Sciatic nerve (tissue), 2 donors: ENCODE data around the gene SPARC. TPM values are rescaled to one million over a fixed set of nuclear protein-coding genes. Genes with fewer than 3 reads are reported as not detected.

Experiments used
- ATAC-seq: fragments of 200-7000 bp; cut with Tn5 transposase; one replicate; pipeline ENCODE4 v1.9.1; 2020; ENCODE audit warnings: mild to moderate bottlenecking, moderate library complexity
- DNase-seq: peaks from one replicate; pipeline ENCODE4 v3.0.0-alpha.2; 2020; ENCODE audit warnings: low spot score
- intact Hi-C: fragments of 100-400 bp; cut with DNase I; formaldehyde crosslinking; loops from one replicate; pipeline ENCODE4 v1.14.2; 2022
- total RNA-seq: library from RNA; stranded (reverse); fragmentation: NEBNext Ultra II Directional; extraction: Animal tissue kit (Norgen Biotek cat#: 25700); gene quantifications from one replicate; pipeline ENCODE4 v1.2.1, GENCODE V29; 2021
- donor health status: DM: no; HTN: no; CAD: no.
- donor health status: DM: no; HTN: no; CAD: no.

SPARC gene
- total RNA-seq, 1 donor from 2014 or later, result 3,484 TPM

DNA sequence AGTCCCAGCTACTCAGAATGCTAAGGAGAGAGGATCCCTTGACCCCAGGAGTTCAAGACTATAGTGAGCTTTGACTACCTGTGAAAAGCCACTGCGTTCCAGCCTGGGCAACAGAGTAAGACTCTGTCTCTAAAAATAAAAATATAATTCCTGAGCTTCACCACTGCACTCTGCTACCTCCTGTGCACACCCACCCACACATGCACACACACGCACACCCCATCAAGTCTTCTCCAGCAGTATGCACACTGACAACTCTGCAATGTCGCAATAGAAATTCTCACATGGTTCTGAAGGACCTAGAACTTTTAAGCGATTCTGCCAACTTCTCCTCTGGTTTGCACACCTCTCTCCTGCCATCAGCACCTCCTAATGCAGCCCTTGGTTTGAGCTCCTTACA lies 48.1 kb downstream of the SPARC start:
- no peak for DNase-seq
- no peak for ATAC-seq
- intact Hi-C loops, result no loop called here

DNA sequence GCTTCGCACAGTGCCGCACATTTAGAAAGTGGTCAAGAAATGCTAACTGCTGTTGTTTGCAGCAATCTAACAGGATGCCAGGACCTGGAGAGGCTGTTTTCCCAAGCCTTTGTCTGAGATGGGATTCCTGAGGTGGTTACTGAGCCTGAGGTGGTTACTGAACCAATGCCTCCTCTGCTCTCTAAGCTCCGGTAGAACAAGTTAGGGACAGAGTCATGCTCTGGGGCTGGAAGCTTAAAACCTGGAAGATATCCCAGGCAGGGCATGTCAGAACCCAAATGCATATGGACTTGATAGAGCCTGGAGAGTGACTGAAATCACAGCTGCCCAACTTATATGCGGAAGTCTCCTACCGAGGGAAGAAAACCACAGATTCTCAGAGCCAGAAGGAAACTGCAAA lies 49.0 kb downstream of the SPARC start:
- no peak for DNase-seq
- intact Hi-C loops, result no loop called here
- ATAC-seq, result no peak

DNA sequence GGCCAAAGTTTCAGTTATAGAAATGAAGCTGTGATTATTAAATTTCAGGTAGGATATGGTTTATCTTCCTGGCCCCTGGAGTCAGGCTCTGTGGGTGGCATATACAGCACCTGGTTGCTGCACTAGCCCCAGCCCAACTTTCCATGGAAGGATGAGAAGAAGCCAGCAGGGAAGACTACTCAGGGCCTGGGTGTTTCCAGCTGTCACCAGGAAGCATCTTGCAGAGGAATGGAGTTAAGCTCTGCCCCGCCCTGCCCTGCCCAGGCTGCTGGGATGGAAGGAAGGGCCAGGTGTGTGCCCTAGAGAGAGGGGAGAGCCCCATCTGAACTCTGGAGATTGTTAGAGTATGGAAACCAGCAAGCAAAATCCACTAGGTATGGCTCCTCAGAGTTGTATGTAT lies 52.8 kb downstream of the SPARC start:
- DNase-seq (no peak), ATAC-seq (no peak)
- intact Hi-C loops, result no loop called here

DNA sequence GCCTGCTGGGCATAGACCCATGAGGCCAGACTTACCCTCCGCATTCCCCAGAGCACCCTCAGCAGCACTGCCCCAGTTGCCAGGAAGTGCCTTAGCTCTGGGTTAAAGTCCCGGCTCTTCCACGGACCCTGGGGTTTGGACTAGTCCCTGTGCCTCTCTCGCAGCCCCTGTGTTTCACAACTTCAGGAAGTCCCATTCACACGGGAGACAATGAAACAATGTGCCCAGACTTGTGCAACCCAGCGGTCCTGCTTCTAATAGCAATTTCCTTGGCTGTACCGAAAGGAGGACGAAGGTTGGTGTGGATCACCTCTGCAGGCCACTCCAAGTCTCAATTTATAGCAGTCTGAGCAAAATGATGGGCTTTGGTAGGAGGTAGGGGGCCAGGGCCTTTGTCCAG lies 53.8 kb downstream of the SPARC start:
- intact Hi-C loops, result no loop called here
- DNase-seq (no peak), ATAC-seq (no peak)

DNA sequence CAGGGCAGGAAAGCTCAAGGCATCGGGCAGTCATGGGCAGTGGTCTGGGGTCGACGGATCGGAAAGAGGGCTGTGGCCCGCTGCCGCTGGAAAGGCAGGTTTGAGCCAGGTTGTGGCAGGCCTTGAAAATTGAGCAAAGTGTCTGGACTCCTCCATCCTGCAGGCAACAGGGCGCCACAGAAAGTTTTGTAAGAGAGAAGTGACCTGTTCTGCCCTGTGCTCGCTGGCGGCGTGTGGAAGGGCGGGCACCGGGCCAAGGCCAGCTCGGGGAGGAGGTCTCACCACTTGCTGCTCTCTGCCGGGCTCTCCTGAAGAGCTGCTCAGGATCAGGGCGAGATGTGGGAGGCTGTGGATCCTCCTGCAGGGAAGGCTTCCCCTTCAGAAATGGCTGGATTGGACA lies 54.2 kb downstream of the SPARC start:
- intact Hi-C loops, result no loop called here
- DNase-seq (no peak), ATAC-seq (peak; percentile 31)

DNA sequence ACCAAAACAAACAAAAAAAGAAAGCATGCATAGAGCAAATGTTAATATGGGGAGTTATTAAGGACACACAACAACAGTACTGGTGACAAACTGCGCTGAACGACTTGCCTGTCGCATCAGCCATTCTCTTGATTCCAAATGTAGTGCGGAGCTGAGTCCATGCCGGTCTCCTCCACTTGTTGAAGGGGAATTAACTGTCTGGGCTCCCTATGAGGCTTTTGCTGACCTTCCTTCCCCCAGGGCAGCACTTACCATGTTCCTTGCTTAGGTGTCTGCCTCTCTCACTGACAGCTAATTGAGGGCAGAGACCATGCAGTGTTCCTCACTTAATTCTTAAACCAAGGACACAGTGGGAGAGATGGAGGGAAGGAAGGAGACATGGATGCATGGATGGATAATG lies 54.8 kb downstream of the SPARC start:
- intact Hi-C loops, result no loop called here
- DNase-seq, result no peak
- no peak for ATAC-seq

DNA sequence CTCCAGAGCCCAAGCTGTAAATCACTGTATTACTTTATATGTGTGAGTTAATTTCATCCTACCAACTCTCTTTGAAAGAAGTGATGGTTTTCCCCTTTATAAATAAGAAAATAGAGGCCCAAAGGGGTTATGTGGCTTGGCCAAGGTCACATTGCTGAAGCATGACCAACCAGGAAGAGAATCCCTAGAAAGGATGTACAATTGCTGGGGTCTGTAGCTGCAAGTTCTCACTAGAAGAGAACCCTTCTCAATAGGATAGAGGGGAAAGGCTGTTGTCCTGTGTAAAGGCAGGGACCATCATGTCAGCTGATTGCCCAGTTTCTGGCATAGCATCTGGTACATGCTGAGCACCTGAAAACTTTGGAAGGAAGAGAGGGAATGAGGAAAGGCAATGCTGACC lies 56.6 kb downstream of the SPARC start:
- intact Hi-C loops, result no loop called here
- no peak for DNase-seq
- no peak for ATAC-seq

DNA sequence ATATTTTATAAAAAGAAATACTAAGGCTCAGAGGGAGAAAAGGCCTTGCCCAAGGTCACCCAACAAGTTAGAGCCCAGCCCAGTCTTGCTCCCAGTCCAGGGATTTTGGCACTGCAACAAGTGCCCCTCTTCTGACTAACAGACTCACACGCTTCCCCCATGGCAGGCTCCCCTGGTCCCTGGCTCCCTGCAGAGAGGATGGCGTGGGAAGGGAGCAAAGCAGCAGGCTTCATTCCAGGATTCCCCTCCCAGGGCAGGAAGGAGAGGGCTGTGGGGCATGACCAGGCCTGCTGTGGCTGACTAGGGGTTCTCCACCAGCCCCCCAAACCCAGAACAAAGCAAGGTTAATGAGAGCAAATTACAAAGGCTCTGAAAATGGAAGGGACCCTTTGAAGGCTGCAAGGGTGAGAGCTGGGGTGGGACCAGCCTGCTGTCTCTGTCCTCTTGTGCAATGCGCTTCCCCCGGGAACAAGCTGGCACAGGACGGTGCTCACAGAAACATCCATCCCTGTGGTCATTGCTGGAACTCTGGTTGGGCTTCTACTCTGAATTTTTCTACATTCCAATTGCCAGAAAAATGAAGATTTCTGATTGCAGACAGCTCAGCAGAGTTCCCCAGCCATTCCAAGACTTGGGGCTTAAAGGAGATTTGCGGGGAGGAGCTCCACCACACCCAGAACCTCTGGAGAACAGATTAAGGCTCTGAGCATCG lies 58.4 kb downstream of the SPARC start:
- ATAC-seq (peak; percentile 84), DNase-seq (no peak)

DNA sequence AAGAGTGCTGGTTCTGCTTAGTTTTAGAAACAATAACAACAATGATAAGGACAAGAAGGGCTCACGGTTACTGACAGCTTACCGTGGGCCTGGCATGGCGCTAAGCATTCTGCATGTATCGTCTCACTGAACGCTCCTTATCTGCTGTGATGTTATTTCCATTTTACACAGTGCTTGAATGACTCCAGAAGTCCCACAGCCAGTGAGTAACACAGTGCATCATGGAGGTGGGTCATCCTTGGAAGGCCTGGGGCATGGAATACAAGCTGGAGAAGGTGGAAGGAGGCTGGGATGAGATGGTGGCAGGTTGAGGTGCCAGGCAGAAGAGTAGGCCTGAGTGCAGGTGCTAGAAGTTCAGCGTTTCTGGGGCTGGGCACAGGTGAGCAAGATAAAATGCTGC lies 59.1 kb downstream of the SPARC start:
- ATAC-seq (no peak), DNase-seq (no peak)
- intact Hi-C loops, result no loop called here

More for the DNA sequence above, 58.4 kb downstream of the SPARC start:
- intact Hi-C loops, result no loop called here

DNA sequence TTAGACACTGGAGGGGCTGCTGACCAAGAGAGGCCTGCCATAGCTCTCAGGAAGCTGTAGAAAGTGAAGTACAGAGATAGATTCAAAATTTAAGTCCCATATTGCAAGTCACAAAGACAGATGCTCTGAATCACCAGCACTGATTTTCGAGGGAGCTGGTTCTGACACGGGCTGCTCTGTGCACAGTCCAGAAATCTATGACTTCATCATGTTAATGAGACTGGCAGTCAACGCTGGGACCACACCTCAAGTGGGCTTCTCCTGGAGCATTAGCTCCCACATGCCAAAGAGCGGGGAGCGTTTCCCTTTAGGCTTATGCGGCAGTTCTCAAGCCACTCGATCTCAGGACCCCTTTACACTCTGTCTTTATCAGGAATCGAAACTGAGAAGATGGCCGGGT lies 61.4 kb downstream of the SPARC start:
- DNase-seq (no peak), ATAC-seq (no peak)
- intact Hi-C loops, result no loop called here

DNA sequence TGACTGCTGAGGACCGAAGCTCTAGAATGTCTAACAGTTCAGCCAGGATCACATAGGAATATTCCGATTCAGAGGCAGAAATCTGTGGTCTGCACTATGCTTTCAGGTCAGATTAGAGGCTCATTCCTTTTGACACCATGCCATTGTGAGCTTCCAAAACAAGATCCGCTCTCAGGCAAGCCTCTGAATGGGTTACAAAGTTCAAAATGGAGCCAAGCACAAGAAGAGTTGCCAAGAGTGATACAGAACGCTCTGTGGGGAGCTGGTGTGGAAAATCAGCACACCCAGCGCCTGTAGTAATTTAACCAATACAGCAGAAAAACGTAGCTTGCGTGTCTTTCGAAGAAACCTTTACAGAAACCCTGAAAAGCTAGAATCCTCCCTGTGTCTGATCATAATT lies 62.2 kb downstream of the SPARC start:
- intact Hi-C loops, result no loop called here

DNA sequence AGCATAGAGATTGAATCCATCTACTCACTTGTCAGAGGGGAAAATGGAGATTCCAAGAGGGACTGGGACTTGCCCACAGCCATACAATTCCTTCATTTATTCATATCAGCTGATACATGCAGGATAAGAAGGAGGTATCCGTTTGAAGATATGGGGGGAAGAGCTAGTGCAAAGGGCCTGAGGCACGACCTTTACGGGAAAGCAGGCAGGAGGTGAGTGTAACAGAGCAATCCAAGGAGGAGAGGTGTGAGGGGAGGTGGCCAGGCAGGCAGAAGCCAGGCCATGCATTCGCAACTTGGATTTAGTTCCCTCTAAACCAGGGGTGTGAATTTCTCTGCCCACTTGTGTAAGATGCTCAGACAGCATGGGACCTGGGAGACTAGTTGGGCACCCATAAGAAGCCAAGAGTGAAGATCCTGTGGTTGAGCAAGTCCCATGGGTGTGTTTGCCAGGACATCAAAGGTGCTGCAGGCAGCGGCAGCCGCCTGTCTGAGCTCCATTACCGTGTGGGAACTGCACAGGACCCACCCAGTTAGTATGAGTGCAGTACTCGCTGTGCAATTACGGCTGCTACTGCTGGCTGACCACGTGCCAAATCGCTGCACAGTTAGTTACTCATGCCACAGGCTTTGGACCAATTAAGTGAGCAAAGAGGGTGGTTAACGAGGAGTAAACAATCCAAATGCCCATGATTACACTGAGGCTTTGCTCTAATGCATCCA lies 64.2 kb downstream of the SPARC start:
- ATAC-seq (no peak), DNase-seq (no peak)
- intact Hi-C loops, result no loop called here

More for the DNA sequence above, 62.2 kb downstream of the SPARC start:
- ATAC-seq (peak; percentile 79), DNase-seq (no peak)

DNA sequence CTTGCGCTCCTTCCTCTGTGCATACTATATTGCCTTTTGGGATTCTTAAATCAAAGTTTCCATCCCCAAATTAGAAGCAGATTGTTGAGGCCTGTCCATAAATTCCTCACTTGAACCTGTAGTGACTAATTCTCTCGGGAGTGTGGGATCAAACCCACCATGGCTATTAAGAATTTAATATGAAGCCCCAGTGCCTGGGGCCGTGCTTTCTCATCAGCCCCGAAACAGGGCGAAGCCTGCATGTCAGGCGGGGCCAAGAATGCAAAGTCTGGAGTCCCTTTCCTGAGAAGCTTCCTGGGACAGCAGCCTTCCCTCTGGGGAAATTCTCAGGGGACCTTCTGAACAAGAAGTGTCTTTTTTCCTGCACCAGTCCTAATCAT lies 66.3 kb downstream of the SPARC start:
- ATAC-seq (no peak), DNase-seq (no peak)
- intact Hi-C loops, result no loop called here

DNA sequence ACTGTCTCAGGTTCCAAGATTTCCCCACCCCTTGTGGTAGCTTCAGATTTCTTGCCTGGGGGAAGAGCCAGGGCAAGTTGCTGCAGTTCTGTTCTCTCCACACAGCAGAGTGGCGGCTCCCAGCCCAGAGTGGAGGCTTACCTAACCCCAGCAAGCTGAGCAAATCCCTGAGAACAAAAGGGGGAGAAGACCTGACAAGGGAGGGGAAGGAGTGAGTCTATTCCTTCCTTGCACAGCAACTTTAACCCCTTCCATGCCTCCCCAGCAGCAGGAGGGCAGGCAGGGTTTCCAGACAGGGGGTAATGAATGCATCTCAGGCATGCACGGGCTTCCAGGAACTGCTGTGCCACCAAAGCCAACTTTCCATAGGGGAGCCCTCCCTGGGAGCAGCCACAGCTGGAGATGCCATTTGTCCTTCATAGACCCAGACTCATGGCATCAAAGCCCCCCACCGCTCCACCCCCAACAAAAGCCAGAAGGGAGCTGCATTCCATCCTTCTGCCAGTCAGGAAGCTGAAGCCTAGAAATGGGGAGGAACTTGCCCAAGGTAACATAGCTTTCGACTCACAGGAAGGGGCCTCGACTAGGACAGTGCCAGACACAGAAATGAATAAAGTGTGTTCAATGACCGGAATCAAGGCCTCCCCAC lies 66.8 kb downstream of the SPARC start:
- intact Hi-C loops, result no loop called here
- no peak for ATAC-seq
- no peak for DNase-seq

DNA sequence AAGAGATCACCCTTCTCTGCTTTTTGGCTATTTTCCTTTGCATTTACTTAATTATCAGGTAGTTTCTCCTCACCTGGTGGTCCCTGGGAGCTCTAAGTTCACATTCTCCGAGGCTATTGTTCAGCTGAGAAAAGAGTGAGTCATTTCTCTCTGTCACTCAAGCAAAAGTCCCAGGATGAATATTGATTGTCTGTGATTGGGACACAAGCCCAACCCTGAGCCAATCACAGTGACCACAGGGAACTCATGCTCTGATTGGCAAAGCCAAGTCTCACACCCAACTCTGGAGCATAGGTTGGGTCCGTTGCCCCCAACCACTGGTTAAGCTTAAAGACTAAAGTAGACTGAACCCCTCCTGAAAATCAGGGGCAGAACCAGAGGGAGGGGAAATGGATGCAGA lies 67.8 kb downstream of the SPARC start:
- intact Hi-C loops, result no loop called here
- DNase-seq (no peak), ATAC-seq (no peak)

DNA sequence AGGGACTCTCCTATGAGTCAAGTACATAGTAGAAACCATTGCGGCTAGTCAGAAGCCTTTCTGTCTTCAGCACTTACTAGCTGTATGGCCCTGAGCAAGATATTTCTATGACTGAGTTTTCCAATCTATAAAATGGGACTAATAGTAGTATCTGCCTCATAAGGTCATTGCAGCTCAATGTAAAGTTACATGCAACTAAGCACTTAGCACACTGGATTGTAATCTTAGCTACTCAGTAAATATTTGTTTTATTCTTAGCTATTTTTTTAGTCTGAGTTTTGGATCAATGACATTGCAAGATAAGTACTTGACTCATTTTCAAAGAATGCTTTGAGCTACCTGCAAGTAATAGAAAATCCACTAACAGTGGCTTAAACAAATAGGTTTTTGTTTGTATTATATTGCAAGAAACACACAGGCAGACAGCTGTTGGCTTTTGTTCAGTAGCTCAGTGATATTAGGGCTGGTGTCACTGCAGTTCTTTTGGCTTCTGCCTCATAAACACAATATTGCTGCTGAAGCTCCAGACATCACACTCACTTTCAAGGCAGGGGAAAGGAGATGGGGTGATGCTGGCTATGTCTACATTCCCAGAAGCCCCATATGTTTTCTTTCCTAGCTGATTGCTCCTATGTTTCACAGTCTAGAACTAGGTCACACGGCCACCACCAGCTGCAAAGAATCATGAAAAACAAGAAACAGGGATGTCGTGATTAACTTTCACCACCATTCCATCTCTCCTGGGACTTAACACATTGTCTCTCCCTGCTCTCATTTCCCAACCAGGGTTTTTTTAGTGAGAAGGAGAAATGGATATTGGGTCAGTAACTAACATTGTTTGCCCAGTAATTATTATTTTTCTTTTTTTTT lies 68.6 kb downstream of the SPARC start:
- ATAC-seq (no peak), DNase-seq (no peak)
- intact Hi-C loops, result no loop called here

DNA sequence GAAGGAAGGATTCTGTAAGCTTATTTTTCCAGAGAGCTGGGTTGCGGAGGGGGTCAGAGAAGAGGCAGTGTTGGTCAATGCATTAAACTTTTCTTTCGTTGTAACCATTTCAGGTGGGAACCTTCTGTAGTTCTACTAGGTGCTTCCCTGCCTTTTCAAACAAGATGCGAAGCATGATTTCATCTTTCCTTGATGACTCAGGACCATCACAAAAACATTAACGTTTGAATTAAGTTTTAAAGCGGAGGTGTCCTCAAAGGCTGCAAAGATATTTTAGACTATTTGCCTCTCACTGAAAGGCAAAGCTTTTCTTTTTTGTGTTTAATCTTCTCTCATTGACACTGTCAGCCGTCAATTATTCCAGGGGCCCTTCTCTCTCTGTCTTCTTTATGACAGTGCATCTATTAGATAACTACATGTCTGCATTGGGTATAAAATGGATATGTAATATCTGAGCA lies 69.3 kb downstream of the SPARC start:
- DNase-seq (no peak), ATAC-seq (no peak)
- intact Hi-C loops, result no loop called here

DNA sequence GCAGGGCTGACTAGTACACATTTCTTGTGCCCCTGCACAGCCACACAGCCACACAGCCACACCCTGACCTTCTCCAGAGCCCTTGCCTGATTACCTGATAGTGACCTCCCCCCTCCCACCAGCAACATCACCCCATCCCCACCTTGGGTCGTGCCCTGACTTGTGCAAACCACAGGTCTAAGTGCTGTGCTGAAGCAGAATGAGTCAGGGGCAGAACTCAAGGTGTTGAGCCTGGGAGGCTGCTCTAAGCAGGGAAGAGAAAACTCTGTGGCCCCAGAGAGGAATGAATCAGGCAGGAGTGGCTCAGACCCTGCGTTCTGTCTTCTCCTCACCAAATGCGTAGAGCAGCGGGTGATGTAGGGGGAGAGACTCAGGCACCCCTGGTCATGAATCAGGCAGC lies 71.3 kb downstream of the SPARC start:
- intact Hi-C loops, result no loop called here
- DNase-seq (no peak), ATAC-seq (no peak)

DNA sequence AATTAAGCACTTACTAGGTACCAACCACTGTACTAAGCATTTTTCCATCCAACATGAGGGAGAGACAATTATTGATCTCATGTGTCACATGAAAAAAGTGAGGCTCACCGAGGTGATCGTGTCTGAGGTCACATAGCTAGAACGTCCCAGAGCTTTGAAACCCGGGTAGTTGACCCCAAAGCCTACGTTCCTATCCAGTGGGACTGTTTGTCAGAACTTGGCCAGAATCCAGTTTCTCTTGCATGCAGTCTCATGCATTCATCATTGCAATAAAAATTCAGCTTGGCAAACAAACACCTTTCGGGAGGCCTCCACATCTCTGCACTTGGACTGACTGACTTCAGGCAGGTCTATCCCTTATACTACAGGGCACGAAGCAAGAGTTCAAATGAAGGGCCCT lies 72.2 kb downstream of the SPARC start:
- DNase-seq (no peak), ATAC-seq (no peak)
- intact Hi-C loops, result no loop called here
